Measurements from ENCODE around the gene TRIM13.
"Not testable (repeated sequence)": the region's sequence is repeated elsewhere in the genome, so short reads cannot be mapped to it uniquely, and the experiment has no call there.

GRCh38 chr13:49948777-49949270, 48.0 kb upstream of the TRIM13 start:
- not testable (repeated sequence) for TF ChIP-seq CTCF (IDR thresholded peaks at IDR 0.05; ENCODE audit: poor library complexity); EZH2phosphoT487 (IDR thresholded peaks at IDR 0.05; ENCODE audit: low read depth, severe bottlenecking, unreplicated experiment); EZH2 (IDR thresholded peaks at IDR 0.05; ENCODE audit: borderline replicate concordance)
